HL-60 (cell line): Measurements from ENCODE around the gene MACROD1.

ENCODE experiments used
- DNase-seq, 2 experiments: peaks; one replicate each; pipeline ENCODE4 v3.0.0-alpha.2; 2010 to 2020; ENCODE audit warnings: low read depth in 1 of 2, low spot score in 1 of 2
- H3K27ac ChIP-seq: fragments of 250-450 bp; sonication (Bioruptor Pico); replicated peaks from 2 replicates; pipeline ENCODE4 v1.5.1; 2020; ENCODE audit warnings: mild to moderate bottlenecking, moderate library complexity
- H3K27me3 ChIP-seq: fragments of 250-450 bp; sonication (Bioruptor Pico); 2 replicates; pipeline ENCODE4 v1.5.1; 2021; ENCODE audit warnings: mild to moderate bottlenecking, moderate library complexity; ENCODE audit not compliant: insufficient read depth, poor library complexity, severe bottlenecking
- H3K4me3 ChIP-seq: replicated peaks from 2 replicates; pipeline ENCODE4 v1.5.1; 2011; ENCODE audit warnings: mild to moderate bottlenecking, control low read depth, low read length; ENCODE audit not compliant: insufficient read depth
- CTCF ChIP-seq: IDR thresholded peaks from one replicate; pipeline ENCODE4 v1.5.1; 2011; ENCODE audit warnings: low read length, control low read depth, inconsistent platforms; ENCODE audit not compliant: insufficient read depth
- GABPA ChIP-seq: IDR thresholded peaks from 2 replicates; pipeline ENCODE4 v1.6.1; 2012; ENCODE audit warnings: low read depth
- POLR2AphosphoS5 ChIP-seq: IDR thresholded peaks from 2 replicates; pipeline ENCODE4 v1.6.1; 2012; ENCODE audit warnings: low read depth
- REST ChIP-seq: IDR thresholded peaks from 2 replicates; pipeline ENCODE4 v1.6.1; 2012; ENCODE audit warnings: low read depth; ENCODE audit not compliant: insufficient replicate concordance
- SPI1 ChIP-seq: IDR thresholded peaks from 2 replicates; pipeline ENCODE4 v1.6.1; 2012; ENCODE audit warnings: low read depth, mild to moderate bottlenecking, borderline replicate concordance

MACROD1 gene

GRCh38 chr11:64140082-64140481, 25.8 kb downstream of the MACROD1 start:
- Histone ChIP-seq H3K27me3 (no peaks in the 10 kb centered on the region), H3K4me3 (no peak overlapping the region), H3K27ac (no peak overlapping the region)
- DNase-seq, result no peak
- no peak for TF ChIP-seq SPI1
- no peak for TF ChIP-seq GABPA
- TF ChIP-seq REST, result no peak
- no peak for TF ChIP-seq CTCF
- TF ChIP-seq POLR2AphosphoS5, result no peak

- TF ChIP-seq REST (no peak), POLR2AphosphoS5 (no peak), CTCF (no peak), GABPA (no peak), SPI1 (no peak)
- H3K27ac ChIP-seq, result no peak overlapping the region
- no peak for DNase-seq
- H3K27me3 ChIP-seq, result no peaks in the 10 kb centered on the region
- H3K4me3 ChIP-seq, result no peak overlapping the region
These were observed 26.9 kb downstream of the MACROD1 start for GRCh38 chr11:64139049-64139448.

- no peak for TF ChIP-seq POLR2AphosphoS5
- TF ChIP-seq GABPA, result no peak
- no peak for TF ChIP-seq CTCF
- no peak for TF ChIP-seq SPI1
- no peak for TF ChIP-seq REST
- no peaks in the 10 kb centered on the region for H3K27me3 ChIP-seq
- DNase-seq, result no peak
- H3K4me3 ChIP-seq, result no peak overlapping the region
- no peak overlapping the region for H3K27ac ChIP-seq
These were observed 27.5 kb downstream of the MACROD1 start for GRCh38 chr11:64138398-64138797.
